22Rv1 (cell line): ENCODE measurements around the gene ECE1.

Experiments used
- ZFX ChIP-seq: fragments of 450-650 bp; IDR thresholded peaks from 2 replicates; pipeline ENCODE4 v1.6.1; 2017; ENCODE audit warnings: antibody characterized with exemption, borderline replicate concordance
- TF ChIP-seq, protein P1 (sequence below): fragments of 450-650 bp; IDR thresholded peaks from 2 replicates; pipeline ENCODE4 v1.5.1; 2017; ENCODE audit warnings: mild to moderate bottlenecking

DNA sequence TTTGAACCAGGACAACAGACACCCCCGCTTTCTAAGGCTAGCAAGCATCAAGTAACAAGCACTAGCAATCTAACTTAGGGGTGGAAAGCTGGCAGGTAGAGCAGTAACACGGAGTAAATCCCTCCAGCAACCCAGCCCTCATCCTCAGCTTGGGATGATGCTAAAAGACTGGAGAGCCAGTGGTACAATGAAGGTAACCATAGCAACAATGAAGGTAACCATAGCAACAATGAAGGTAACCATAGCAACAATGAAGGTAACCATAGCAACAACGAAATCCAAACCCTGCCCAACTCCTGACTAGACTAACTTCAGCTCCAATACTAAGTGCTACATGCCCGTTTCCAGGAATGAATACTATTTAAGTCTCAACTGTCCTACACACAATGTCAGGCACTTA, 91.3 kb downstream of the ECE1 start:
- TF ChIP-seq, protein P1, sequence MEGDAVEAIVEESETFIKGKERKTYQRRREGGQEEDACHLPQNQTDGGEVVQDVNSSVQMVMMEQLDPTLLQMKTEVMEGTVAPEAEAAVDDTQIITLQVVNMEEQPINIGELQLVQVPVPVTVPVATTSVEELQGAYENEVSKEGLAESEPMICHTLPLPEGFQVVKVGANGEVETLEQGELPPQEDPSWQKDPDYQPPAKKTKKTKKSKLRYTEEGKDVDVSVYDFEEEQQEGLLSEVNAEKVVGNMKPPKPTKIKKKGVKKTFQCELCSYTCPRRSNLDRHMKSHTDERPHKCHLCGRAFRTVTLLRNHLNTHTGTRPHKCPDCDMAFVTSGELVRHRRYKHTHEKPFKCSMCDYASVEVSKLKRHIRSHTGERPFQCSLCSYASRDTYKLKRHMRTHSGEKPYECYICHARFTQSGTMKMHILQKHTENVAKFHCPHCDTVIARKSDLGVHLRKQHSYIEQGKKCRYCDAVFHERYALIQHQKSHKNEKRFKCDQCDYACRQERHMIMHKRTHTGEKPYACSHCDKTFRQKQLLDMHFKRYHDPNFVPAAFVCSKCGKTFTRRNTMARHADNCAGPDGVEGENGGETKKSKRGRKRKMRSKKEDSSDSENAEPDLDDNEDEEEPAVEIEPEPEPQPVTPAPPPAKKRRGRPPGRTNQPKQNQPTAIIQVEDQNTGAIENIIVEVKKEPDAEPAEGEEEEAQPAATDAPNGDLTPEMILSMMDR: no peak
- no peak for TF ChIP-seq ZFX
